Endothelial cell of umbilical vein (primary cell): Measurements from ENCODE around the gene BUD13. TPM values are rescaled to one million over a fixed set of nuclear protein-coding genes. Genes with fewer than 3 reads are reported as not detected.

Experiments used
- BruUV-seq: library from RNA; stranded (reverse); fragments of 400-500 nt; replicated peaks from 2 replicates; lab custom pipeline; 2021; lab: Mats Ljungman, UMichigan
- CTCF ChIA-PET: fragments of 300-600, 350-600 bp; sonication (Branson Sonifier 250); formaldehyde crosslinking; loops from one replicate; lab custom pipeline; 2021; ENCODE audit warnings: antibody characterized with exemption, inconsistent platforms; lab: Charles Lee
- POLR2A ChIA-PET: fragments of 300-600, 350-600 bp; sonication (Branson Sonifier 250); formaldehyde crosslinking; loops from one replicate; lab custom pipeline; 2021; ENCODE audit warnings: antibody characterized with exemption, inconsistent platforms; lab: Charles Lee
- DNase-seq: peaks from one replicate; pipeline ENCODE4 v3.0.0-alpha.2; 2011; ENCODE audit warnings: low read depth, low spot score
- FAIRE-seq: peaks from 2 replicates; lab custom pipeline; 2011; peaks lifted over from hg19 to GRCh38; lab: Jason Lieb, UNC
- H2AFZ ChIP-seq: 2 replicates; pipeline ENCODE4 v1.6.0; 2012; ENCODE audit warnings: low read depth, low read length, control low read depth, inconsistent platforms
- H3K27ac ChIP-seq: 2 replicates; pipeline ENCODE4 v1.5.1; 2011; ENCODE audit warnings: low read depth, mild to moderate bottlenecking, control low read depth, low read length, moderate library complexity; ENCODE audit not compliant: insufficient read depth
- H3K27me3 ChIP-seq, 2 experiments: 2 replicates each; pipeline versions ENCODE4 v1.6.0 to v1.6.1; 2011; ENCODE audit warnings: low read length in 2 of 2, mixed read lengths in 1 of 2; ENCODE audit not compliant: control insufficient read depth in 2 of 2, insufficient read depth in 2 of 2
- H3K36me3 ChIP-seq, 2 experiments: 2 replicates in 1 of 2; 3 replicates in 1 of 2; pipeline ENCODE4 v1.5.1; 2011; ENCODE audit warnings: low read length in 2 of 2, mild to moderate bottlenecking in 1 of 2, moderate library complexity in 1 of 2; ENCODE audit not compliant: control insufficient read depth in 2 of 2, insufficient read depth in 2 of 2; ENCODE audit errors: extremely low read depth in 1 of 2
- H3K4me1 ChIP-seq: 3 replicates; pipeline ENCODE4 v1.5.1; 2011; ENCODE audit warnings: mild to moderate bottlenecking, low read length; ENCODE audit not compliant: control insufficient read depth, insufficient read depth; ENCODE audit errors: extremely low read depth
- H3K4me2 ChIP-seq: 2 replicates; pipeline ENCODE4 v1.6.1; 2011; ENCODE audit warnings: low read length, control low read depth, mixed read lengths; ENCODE audit not compliant: insufficient read depth
- H3K4me3 ChIP-seq, 3 experiments: fragments of 200-600 bp in 1 of 3; sonication (generic), shearing (Covaris generic) in 1 of 3; replicated peaks in 1 of 3; 2 replicates each; pipeline ENCODE4 v1.5.1; 2011 to 2016; ENCODE audit warnings: control low read depth in 3 of 3, low read length in 3 of 3, mild to moderate bottlenecking in 2 of 3, inconsistent platforms in 1 of 3, low read depth in 1 of 3, moderate library complexity in 1 of 3; ENCODE audit not compliant: insufficient read depth in 1 of 3
- H3K79me2 ChIP-seq: 2 replicates; pipeline ENCODE4 v1.6.0; 2012; ENCODE audit warnings: low read length, inconsistent platforms; ENCODE audit not compliant: control insufficient read depth, insufficient read depth
- H3K9ac ChIP-seq: replicated peaks from 2 replicates; pipeline ENCODE3; 2011; ENCODE audit warnings: low read length, control low read depth; ENCODE audit not compliant: insufficient read depth; ENCODE audit errors: extremely low read depth
- H3K9me1 ChIP-seq: replicated peaks from 3 replicates; pipeline ENCODE4 v1.6.0; 2011; ENCODE audit warnings: mild to moderate bottlenecking, low read length; ENCODE audit not compliant: control insufficient read depth, insufficient read depth; ENCODE audit errors: extremely low read depth
- H3K9me3 ChIP-seq: replicated peaks from 2 replicates; pipeline ENCODE4 v1.5.1; 2012; ENCODE audit warnings: low read length, inconsistent platforms; ENCODE audit not compliant: control insufficient read depth, insufficient read depth
- H4K20me1 ChIP-seq: replicated peaks from 2 replicates; pipeline ENCODE3; 2011; ENCODE audit warnings: mild to moderate bottlenecking, low read length; ENCODE audit not compliant: control insufficient read depth, insufficient read depth; ENCODE audit errors: extremely low read depth
- EZH2 ChIP-seq: IDR thresholded peaks from 2 replicates; pipeline ENCODE4 v1.6.1; 2012; ENCODE audit warnings: borderline replicate concordance, low read depth, mild to moderate bottlenecking, moderate library complexity, low read length, inconsistent platforms; ENCODE audit not compliant: severe bottlenecking
- FOS ChIP-seq: IDR thresholded peaks from 2 replicates; pipeline ENCODE4 v1.6.1; 2011; ENCODE audit warnings: mild to moderate bottlenecking, low read length, moderate library complexity, borderline replicate concordance; ENCODE audit not compliant: insufficient read depth
- GATA2 ChIP-seq: IDR thresholded peaks from 2 replicates; pipeline ENCODE4 v1.7.0; 2011; ENCODE audit warnings: low read depth, mild to moderate bottlenecking, moderate library complexity, mixed read lengths, low read length; ENCODE audit not compliant: insufficient read length, insufficient read depth
- JUN ChIP-seq: IDR thresholded peaks from 2 replicates; pipeline ENCODE4 v1.6.1; 2011; ENCODE audit warnings: borderline replicate concordance, low read depth; ENCODE audit not compliant: insufficient read length, insufficient read depth
- MYC ChIP-seq: IDR thresholded peaks from one replicate; pipeline ENCODE4 v1.6.1; 2011; ENCODE audit warnings: mild to moderate bottlenecking, low read depth, low read length
- POLR2A ChIP-seq: IDR thresholded peaks from 2 replicates; pipeline ENCODE4 v1.6.1; 2012; ENCODE audit warnings: low read depth, mild to moderate bottlenecking, control low read depth, low read length
- POLR2AphosphoS5 ChIP-seq: IDR thresholded peaks from 2 replicates; pipeline ENCODE4 v1.6.1; 2012; ENCODE audit warnings: low read depth, mild to moderate bottlenecking, control low read depth, low read length, moderate library complexity; ENCODE audit not compliant: insufficient read depth
- dilution Hi-C: fragments of 300-500 bp; cut with MboI; formaldehyde crosslinking; loops from one replicate; pipeline ENCODE4 v1.15.0; 2019; ENCODE audit warnings: low sequenced_read_pairs; ENCODE audit not compliant: extremely low pct_ligation_motif_present
- intact Hi-C: fragments of 100-400 bp; cut with micrococcal nuclease; formaldehyde crosslinking; loops from one replicate; pipeline ENCODE4 v1.10.0; 2022
- polyA plus RNA-seq, 4 experiments: library from polyadenylated mRNA; depleted of rRNA in 3 of 4; stranded (reverse) in 3 of 4; unstranded in 1 of 4; fragments of >200 nt; gene quantifications; 2 replicates each; pipeline versions ENCODE4 v1.2.1 to v1.2.3, GENCODE V29; 2011 to 2012; ENCODE audit warnings: missing spikeins in 1 of 4
- total RNA-seq: library from RNA; stranded (reverse); gene quantifications from 2 replicates; pipeline ENCODE4 v1.2.3, GENCODE V29; 2021
- TF ChIP-seq, protein P1 (sequence below), 2 donors: IDR thresholded peaks; 1 replicate in 1 of 2; 2 replicates in 1 of 2; pipeline ENCODE4 v1.5.1; 2011; ENCODE audit warnings: low read length in 2 of 2, mild to moderate bottlenecking in 2 of 2, moderate library complexity in 2 of 2, control low read depth in 1 of 2, inconsistent platforms in 1 of 2, low read depth in 1 of 2; ENCODE audit not compliant: insufficient read depth in 1 of 2; ENCODE audit errors: extremely low read depth in 1 of 2
- TF ChIP-seq, protein P2 (sequence below): IDR thresholded peaks from 2 replicates; pipeline ENCODE4 v1.6.1; 2011; ENCODE audit not compliant: insufficient read depth, insufficient read length

Gene BUD13
- total and polyA plus RNA-seq, 2 donors (not counting 3 experiments of a cell fraction or from before 2014, with no cell fraction given) = 18.8 to 21.8 TPM

DNA sequence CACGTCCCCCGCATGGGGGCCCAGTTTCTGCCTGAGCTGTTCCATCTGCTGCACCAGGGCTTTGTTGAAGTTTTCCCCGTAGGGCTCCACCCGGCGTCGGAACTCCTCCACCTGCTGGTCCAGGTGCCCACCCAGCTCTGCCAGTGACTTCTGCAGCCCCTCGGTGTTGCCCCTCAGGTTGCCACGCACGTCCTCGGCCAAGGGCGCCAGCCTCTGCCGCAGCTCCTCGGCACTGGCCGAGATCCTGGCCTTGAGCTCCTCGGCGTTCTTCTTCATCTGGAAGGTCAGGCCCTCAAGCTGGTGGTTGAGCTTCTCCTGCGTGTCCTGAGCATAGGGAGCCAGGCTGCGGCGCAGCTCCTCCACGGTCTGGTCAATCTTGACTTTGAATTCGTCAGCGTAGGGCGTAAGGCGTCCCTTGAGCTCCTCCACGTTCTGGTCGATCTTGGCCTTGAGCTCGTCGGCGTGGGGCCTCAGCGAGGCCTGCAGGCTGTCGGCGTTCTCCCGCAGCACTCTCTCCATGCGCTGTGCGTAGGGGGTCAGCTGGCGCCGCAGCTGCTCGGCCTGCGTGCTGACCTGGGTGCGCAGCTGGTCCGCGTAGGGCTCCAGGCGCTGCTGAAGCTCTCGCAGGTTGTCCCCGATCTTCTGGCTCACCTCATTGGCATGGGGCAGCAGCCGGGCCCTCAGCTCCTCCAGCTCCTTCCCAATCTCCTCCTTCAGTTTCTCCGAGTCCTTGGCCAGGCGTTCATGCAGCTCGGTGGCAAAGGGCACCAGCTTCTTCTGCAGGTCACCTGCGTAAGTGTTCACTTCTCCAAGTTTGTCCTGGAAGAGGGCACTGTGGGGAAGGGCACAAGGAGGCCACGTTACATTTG lies 48.5 kb upstream of the BUD13 start:
- Histone ChIP-seq H3K4me3 (no peak overlapping the region), H3K4me1 (no peaks in the 10 kb centered on the region), H3K79me2 (no peaks in the 10 kb centered on the region), H3K9ac (no peak overlapping the region), H4K20me1 (no peaks in the 10 kb centered on the region), H3K9me3 (no peaks in the 10 kb centered on the region), H3K27me3 (no peaks in the 10 kb centered on the region), H2AFZ (no peak overlapping the region), H3K9me1 (no peaks in the 10 kb centered on the region), H3K36me3 (no peaks in the 10 kb centered on the region), H3K4me2 (no peak overlapping the region), H3K27ac (no peak overlapping the region)
- intact Hi-C loops (no loop called here), dilution Hi-C loops (no loop called here)
- DNase-seq = no peak
- TF ChIP-seq FOS (no peak), GATA2 (no peak), EZH2 (no peak), POLR2A (no peak), MYC (no peak), JUN (no peak), POLR2AphosphoS5 (no peak)
- TF ChIP-seq, protein P1, sequence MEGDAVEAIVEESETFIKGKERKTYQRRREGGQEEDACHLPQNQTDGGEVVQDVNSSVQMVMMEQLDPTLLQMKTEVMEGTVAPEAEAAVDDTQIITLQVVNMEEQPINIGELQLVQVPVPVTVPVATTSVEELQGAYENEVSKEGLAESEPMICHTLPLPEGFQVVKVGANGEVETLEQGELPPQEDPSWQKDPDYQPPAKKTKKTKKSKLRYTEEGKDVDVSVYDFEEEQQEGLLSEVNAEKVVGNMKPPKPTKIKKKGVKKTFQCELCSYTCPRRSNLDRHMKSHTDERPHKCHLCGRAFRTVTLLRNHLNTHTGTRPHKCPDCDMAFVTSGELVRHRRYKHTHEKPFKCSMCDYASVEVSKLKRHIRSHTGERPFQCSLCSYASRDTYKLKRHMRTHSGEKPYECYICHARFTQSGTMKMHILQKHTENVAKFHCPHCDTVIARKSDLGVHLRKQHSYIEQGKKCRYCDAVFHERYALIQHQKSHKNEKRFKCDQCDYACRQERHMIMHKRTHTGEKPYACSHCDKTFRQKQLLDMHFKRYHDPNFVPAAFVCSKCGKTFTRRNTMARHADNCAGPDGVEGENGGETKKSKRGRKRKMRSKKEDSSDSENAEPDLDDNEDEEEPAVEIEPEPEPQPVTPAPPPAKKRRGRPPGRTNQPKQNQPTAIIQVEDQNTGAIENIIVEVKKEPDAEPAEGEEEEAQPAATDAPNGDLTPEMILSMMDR (IDR thresholded peaks at IDR 0.05; ENCODE audit: extremely low read depth in 1 of 2, insufficient read depth in 1 of 2, low read depth in 1 of 2, low read length in 2 of 2) = no peak
- TF ChIP-seq, protein P2, sequence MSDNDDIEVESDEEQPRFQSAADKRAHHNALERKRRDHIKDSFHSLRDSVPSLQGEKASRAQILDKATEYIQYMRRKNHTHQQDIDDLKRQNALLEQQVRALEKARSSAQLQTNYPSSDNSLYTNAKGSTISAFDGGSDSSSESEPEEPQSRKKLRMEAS = no peak
- ChIA-PET CTCF (interaction anchor here (0.6 to 3.6 kb wide), 6 partner anchors 12 to 295 kb away, joined by 3 to 30 read pairs (median 4); partner anchors contain the start of genes APOA5 and ZPR1), POLR2A (no interaction called here)
- BruUV-seq = no TSS peak
- no peak for FAIRE-seq
